Measurements from ENCODE around the gene MBD3.

MBD3 gene

GRCh38 chr19:1571358-1571757, 21.3 kb downstream of the MBD3 start:
- DNase-seq (ENCODE audit: low read depth) = no peak

GRCh38 chr19:1570836-1571235, 21.8 kb downstream of the MBD3 start:
- no peak for DNase-seq (ENCODE audit: low read depth)

GRCh38 chr19:1569997-1570396, 22.7 kb downstream of the MBD3 start:
- DNase-seq (ENCODE audit: low read depth) = no peak

- peak; percentile 78 for DNase-seq (ENCODE audit: low read depth)
Measured at GRCh38 chr19:1568320-1569019, 24.2 kb downstream of the MBD3 start, which contains the start of gene MEX3D. Gene MEX3D, minus strand, starts transcription at chr19:1568325. Its CDS starts 267 bp downstream, at chr19:1568058.

- DNase-seq (ENCODE audit: low read depth) = no peak
Measured at GRCh38 chr19:1567848-1568227, 24.8 kb downstream of the MBD3 start.

- no peak for DNase-seq (ENCODE audit: low read depth)
Measured at GRCh38 chr19:1567116-1567847, 25.4 kb downstream of the MBD3 start.

GRCh38 chr19:1566392-1567115, 26.1 kb downstream of the MBD3 start:
- DNase-seq (ENCODE audit: low read depth) = no peak

- DNase-seq (ENCODE audit: low read depth) = no peak
Measured at GRCh38 chr19:1563251-1563650, 29.4 kb downstream of the MBD3 start.

GRCh38 chr19:1561236-1561842, 31.3 kb downstream of the MBD3 start:
- DNase-seq (ENCODE audit: low read depth) = no peak

GRCh38 chr19:1560286-1560882, 32.3 kb downstream of the MBD3 start:
- DNase-seq (ENCODE audit: low read depth) = no peak

GRCh38 chr19:1558552-1558951, 34.1 kb downstream of the MBD3 start:
- no peak for DNase-seq (ENCODE audit: low read depth)

- no peak for DNase-seq (ENCODE audit: low read depth)
Measured at GRCh38 chr19:1556390-1557070, 36.1 kb downstream of the MBD3 start.

GRCh38 chr19:1555487-1556389, 36.9 kb downstream of the MBD3 start:
- DNase-seq (ENCODE audit: low read depth) = no peak

GRCh38 chr19:1554968-1555367, 37.7 kb downstream of the MBD3 start:
- no peak for DNase-seq (ENCODE audit: low read depth)

- no peak for DNase-seq (ENCODE audit: low read depth)
Measured at GRCh38 chr19:1553415-1553814, 39.2 kb downstream of the MBD3 start.

GRCh38 chr19:1551068-1552040, 41.3 kb downstream of the MBD3 start:
- DNase-seq (ENCODE audit: low read depth) = no peak

GRCh38 chr19:1549332-1549945, 43.2 kb downstream of the MBD3 start:
- no peak for DNase-seq (ENCODE audit: low read depth)

- DNase-seq (ENCODE audit: low read depth) = no peak
Measured at GRCh38 chr19:1540365-1540925, 52.2 kb downstream of the MBD3 start.
